Liver (tissue), 9 donors: ENCODE data around the gene C1QL1. TPM values are rescaled to one million over a fixed set of nuclear protein-coding genes. Genes with fewer than 3 reads are reported as not detected.

Experiments used
- DNase-seq: peaks from one replicate; pipeline ENCODE4 v3.0.0-alpha.2; 2017; ENCODE audit warnings: low spot score
- H3K27ac ChIP-seq, 2 donors: one replicate each; pipeline ENCODE4 v1.7.0; 2013; ENCODE audit warnings: inconsistent platforms in 2 of 2, low read length in 2 of 2, control low read depth in 1 of 2, low read depth in 1 of 2, mild to moderate bottlenecking in 1 of 2
- H3K27me3 ChIP-seq, 4 donors: one replicate each; pipeline versions ENCODE4 v1.6.1 to v1.7.0; 2013; ENCODE audit warnings: low read length in 3 of 4, inconsistent platforms in 1 of 4, mild to moderate bottlenecking in 1 of 4, moderate library complexity in 1 of 4; ENCODE audit not compliant: control insufficient read depth in 4 of 4, insufficient read depth in 4 of 4
- H3K36me3 ChIP-seq, 4 donors: one replicate each; pipeline versions ENCODE4 v1.6.1 to v1.7.0; 2013; ENCODE audit warnings: low read length in 3 of 4, mild to moderate bottlenecking in 3 of 4, low read depth in 1 of 4, moderate library complexity in 1 of 4; ENCODE audit not compliant: control insufficient read depth in 4 of 4, insufficient read depth in 3 of 4
- H3K4me1 ChIP-seq, 4 donors: one replicate each; pipeline versions ENCODE4 v1.6.1 to v1.7.0; 2013; ENCODE audit warnings: low read length in 3 of 4, mild to moderate bottlenecking in 3 of 4, moderate library complexity in 1 of 4; ENCODE audit not compliant: control insufficient read depth in 4 of 4, insufficient read depth in 4 of 4
- H3K4me3 ChIP-seq, 3 donors: one replicate each; pipeline versions ENCODE4 v1.6.1 to v1.7.0; 2013; ENCODE audit warnings: low read length in 3 of 3, control low read depth in 1 of 3, low read depth in 1 of 3, mild to moderate bottlenecking in 1 of 3
- H3K9ac ChIP-seq, 2 donors: one replicate each; pipeline ENCODE4 v1.7.0; 2013; ENCODE audit warnings: low read length in 2 of 2, mild to moderate bottlenecking in 2 of 2, moderate library complexity in 2 of 2, control low read depth in 1 of 2, low read depth in 1 of 2
- H3K9me3 ChIP-seq, 4 donors: one replicate each; pipeline versions ENCODE4 v1.6.1 to v1.7.0; 2013; ENCODE audit warnings: low read length in 3 of 4; ENCODE audit not compliant: control insufficient read depth in 4 of 4
- ATF3 ChIP-seq: IDR thresholded peaks from 2 replicates; pipeline ENCODE4 v1.6.1; 2016; ENCODE audit warnings: antibody characterized with exemption
- CTCF ChIP-seq: fragments of 150-350 bp; IDR thresholded peaks from 2 replicates; pipeline ENCODE4 v1.5.1; 2017; ENCODE audit warnings: improper control_type of control experiment, low read depth, low read length; ENCODE audit not compliant: missing input control
- EGR1 ChIP-seq, 2 donors: IDR thresholded peaks; 2 replicates each; pipeline ENCODE4 v1.6.1; 2016 to 2018; ENCODE audit warnings: antibody characterized with exemption in 2 of 2, low read depth in 2 of 2
- FOXA1 ChIP-seq: IDR thresholded peaks from 2 replicates; pipeline ENCODE4 v1.6.1; 2016; ENCODE audit warnings: antibody characterized with exemption
- FOXA2 ChIP-seq: IDR thresholded peaks from 2 replicates; pipeline ENCODE4 v1.6.1; 2016; ENCODE audit warnings: antibody characterized with exemption
- GABPA ChIP-seq, 2 donors: IDR thresholded peaks in 1 of 2; conservative IDR thresholded peaks in 1 of 2; 2 replicates each; pipeline ENCODE4 v1.6.1; 2016; ENCODE audit warnings: antibody characterized with exemption in 2 of 2, mild to moderate bottlenecking in 1 of 2, moderate library complexity in 1 of 2
- HNF4G ChIP-seq: IDR thresholded peaks from 2 replicates; pipeline ENCODE4 v1.6.1; 2016; ENCODE audit warnings: antibody characterized with exemption
- JUND ChIP-seq, 2 donors: IDR thresholded peaks; 2 replicates each; pipeline ENCODE4 v1.6.1; 2016; ENCODE audit warnings: antibody characterized with exemption in 2 of 2
- MAX ChIP-seq: IDR thresholded peaks from 2 replicates; pipeline ENCODE4 v1.6.1; 2016; ENCODE audit warnings: antibody characterized with exemption
- NR2F2 ChIP-seq: IDR thresholded peaks from 2 replicates; pipeline ENCODE4 v1.6.1; 2016; ENCODE audit warnings: antibody characterized with exemption
- RAD21 ChIP-seq, 2 donors: IDR thresholded peaks; 2 replicates each; pipeline ENCODE4 v1.6.1; 2016; ENCODE audit warnings: antibody characterized with exemption in 2 of 2, mild to moderate bottlenecking in 2 of 2
- REST ChIP-seq: IDR thresholded peaks from 2 replicates; pipeline ENCODE4 v1.6.1; 2016; ENCODE audit warnings: antibody characterized with exemption, mild to moderate bottlenecking
- RXRA ChIP-seq, 2 donors: IDR thresholded peaks; 2 replicates each; pipeline ENCODE4 v1.6.1; 2017 to 2018; ENCODE audit warnings: antibody characterized with exemption in 2 of 2, mild to moderate bottlenecking in 1 of 2
- SP1 ChIP-seq: IDR thresholded peaks from 2 replicates; pipeline ENCODE4 v1.6.1; 2018; ENCODE audit warnings: antibody characterized with exemption, mild to moderate bottlenecking
- YY1 ChIP-seq: IDR thresholded peaks from 2 replicates; pipeline ENCODE4 v1.6.1; 2016; ENCODE audit warnings: antibody characterized with exemption, mild to moderate bottlenecking
- ZBTB33 ChIP-seq: IDR thresholded peaks from 2 replicates; pipeline ENCODE4 v1.6.1; 2016; ENCODE audit warnings: antibody characterized with exemption
- WGBS: extraction: QIAGEN DNeasy Blood & Tissue Kit; methylation state at CpG from one replicate; pipeline ENCODE4 v1.1.7; 2013; 5-methylcytosine and 5-hydroxymethylcytosine counted together
- polyA plus RNA-seq, 2 donors: library from polyadenylated mRNA; stranded (reverse) in 1 of 2; unstranded in 1 of 2; fragments of 200-250 nt in 1 of 2; fragments of >200 nt in 1 of 2; fragmentation: Nextera tagmentation in 1 of 2; extraction: Ambion mirVana in 1 of 2; gene quantifications; one replicate each; pipeline versions ENCODE4 v1.2.1 to v1.2.3, GENCODE V29; 2013 to 2015
- total RNA-seq, 2 donors: library from RNA; depleted of rRNA; stranded (reverse); fragments of >200 nt; gene quantifications; one replicate each; pipeline ENCODE4 v1.2.3, GENCODE V29; 2014
- donor health status: healthy.
- donor health status: healthy.
- donor health status: healthy.
- donor health status: healthy.
- donor health status: healthy.

Gene C1QL1
- total RNA-seq (under 1 TPM; 0.17 to 0.23 TPM), polyA plus RNA-seq (under 1 TPM in 1 of 2 donors, not detected in 1; 0.57 TPM)

- no peak for TF ChIP-seq YY1
- no peak for TF ChIP-seq FOXA1
- TF ChIP-seq MAX: no peak
- no peak for TF ChIP-seq HNF4G
- no peak for TF ChIP-seq FOXA2
- no peak for TF ChIP-seq SP1
- TF ChIP-seq NR2F2: no peak
- TF ChIP-seq ZBTB33: no peak
- TF ChIP-seq RXRA (IDR thresholded peaks at IDR 0.05): no peak
- no peak for TF ChIP-seq RAD21 (IDR thresholded peaks at IDR 0.05)
- no peak for TF ChIP-seq GABPA (IDR thresholded peaks at IDR 0.05 in 1 of 2, conservative IDR thresholded peaks at IDR 0.05 in 1 of 2)
- no peak for TF ChIP-seq REST
- H3K27ac ChIP-seq: no peak within 1 kb of the TSS
- no peaks in the 10 kb centered on the region for H3K9me3 ChIP-seq
- WGBS: 8% methylated on average over 81 of the region's 81 CpGs
- no peaks in the 10 kb centered on the region for H3K36me3 ChIP-seq
- no peak within 1 kb of the TSS for H3K9ac ChIP-seq
- peak; percentile 89 for DNase-seq
- H3K27me3 ChIP-seq: peaks cover 0 to 18% (median 7%) of the 10 kb centered on the region in 4 donors
- peaks cover 5 to 28% (median 11%) of the 10 kb centered on the region in 4 donors for H3K4me1 ChIP-seq
- peak within 1 kb of the TSS in 2 of 3 donors; percentile 28 to 41 for H3K4me3 ChIP-seq
These were observed at the start of gene C1QL1 for GRCh38 chr17:44968225-44969143. TSS of gene C1QL1 (minus strand) at chr17:44968303. CDS start at chr17:44968048, 255 bp downstream.

- TF ChIP-seq RXRA (IDR thresholded peaks at IDR 0.05) (peak in 1 of 2 donors; percentile 57), EGR1 (IDR thresholded peaks at IDR 0.05; ENCODE audit: low read depth in 2 of 2) (no peak), NR2F2 (no peak), RAD21 (IDR thresholded peaks at IDR 0.05) (peak; percentile 32 to 44), JUND (IDR thresholded peaks at IDR 0.05) (peak; percentile 55 to 90), ATF3 (peak; percentile 87), CTCF (peak; percentile 19), REST (no peak), ZBTB33 (no peak)
- Histone ChIP-seq H3K4me3 (no peak overlapping the region), H3K27me3 (no peaks in the 10 kb centered on the region), H3K9me3 (no peaks in the 10 kb centered on the region), H3K27ac (no peak overlapping the region), H3K36me3 (no peaks in the 10 kb centered on the region), H3K9ac (no peak overlapping the region), H3K4me1 (peaks cover 12 to 41% (median 29%) of the 10 kb centered on the region in 4 donors)
- DNase-seq: no peak
- 48% methylated on average over 5 of the region's 5 CpGs for WGBS
These were observed 48.7 kb upstream of the C1QL1 start for GRCh38 chr17:45016823-45017222.
